CD1c-positive myeloid dendritic cell (primary cell): ENCODE results near the gene WIPF3.
"Not testable (repeated sequence)": the region's sequence is repeated elsewhere in the genome, so short reads cannot be mapped to it uniquely, and the experiment has no call there.

Experiments used
- DNase-seq: peaks from one replicate; pipeline ENCODE4 v3.0.0-alpha.2; 2016; ENCODE audit errors: extremely low spot score

Gene WIPF3

GRCh38 chr7:29950480-29950879, 144.2 kb downstream of the WIPF3 start:
- DNase-seq = no peak

GRCh38 chr7:29951206-29951605, 144.9 kb downstream of the WIPF3 start:
- DNase-seq = no peak

GRCh38 chr7:29953726-29954347, 147.5 kb downstream of the WIPF3 start:
- peak; percentile 27 for DNase-seq

GRCh38 chr7:29955075-29955792, 148.9 kb downstream of the WIPF3 start:
- DNase-seq = no peak

GRCh38 chr7:29955799-29956486, 149.6 kb downstream of the WIPF3 start:
- peak; percentile 68 for DNase-seq

GRCh38 chr7:29956487-29956836, 150.2 kb downstream of the WIPF3 start:
- DNase-seq = no peak

- no peak for DNase-seq
Observed at GRCh38 chr7:29957521-29958310, 151.4 kb downstream of the WIPF3 start.

- no peak for DNase-seq
Observed at GRCh38 chr7:29958667-29959358, 152.5 kb downstream of the WIPF3 start.

GRCh38 chr7:29961611-29962010, 155.3 kb downstream of the WIPF3 start:
- not testable (repeated sequence) for DNase-seq

- DNase-seq = no peak
Observed at GRCh38 chr7:29962035-29962434, 155.7 kb downstream of the WIPF3 start.

GRCh38 chr7:29965030-29965429, 158.7 kb downstream of the WIPF3 start:
- no peak for DNase-seq
